Stimulated activated naive CD4-positive, alpha-beta T cell treated with Interleukin-2 at 50 U/mL for 16 hours (primary cell): Measurements from ENCODE around the gene NKX1-2.
"Not testable (repeated sequence)": the region's sequence is repeated elsewhere in the genome, so short reads cannot be mapped to it uniquely, and the experiment has no call there.

Experiments used
- DNase-seq: peaks from one replicate; lab custom pipeline; 2025; lab: John Stamatoyannopoulos, UW

The NKX1-2 gene

GRCh38 chr10:124451276-124451675, 1.4 kb upstream of the NKX1-2 start:
- no peak for DNase-seq

DNA sequence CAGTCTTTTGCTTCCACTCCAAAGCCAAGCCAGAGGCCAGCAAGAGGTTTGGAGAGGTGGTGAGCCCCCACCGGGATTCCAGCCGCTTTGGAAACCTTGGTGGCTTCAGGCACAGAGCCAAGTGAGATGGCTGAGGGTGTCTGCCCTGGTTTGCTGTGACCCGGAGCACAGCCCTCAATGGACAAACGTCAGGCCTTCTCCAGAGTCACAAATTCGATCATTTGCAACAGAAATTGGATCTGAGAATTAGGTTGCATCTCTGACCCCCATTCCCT, 885 bp upstream of the NKX1-2 start:
- DNase-seq: no peak

DNA sequence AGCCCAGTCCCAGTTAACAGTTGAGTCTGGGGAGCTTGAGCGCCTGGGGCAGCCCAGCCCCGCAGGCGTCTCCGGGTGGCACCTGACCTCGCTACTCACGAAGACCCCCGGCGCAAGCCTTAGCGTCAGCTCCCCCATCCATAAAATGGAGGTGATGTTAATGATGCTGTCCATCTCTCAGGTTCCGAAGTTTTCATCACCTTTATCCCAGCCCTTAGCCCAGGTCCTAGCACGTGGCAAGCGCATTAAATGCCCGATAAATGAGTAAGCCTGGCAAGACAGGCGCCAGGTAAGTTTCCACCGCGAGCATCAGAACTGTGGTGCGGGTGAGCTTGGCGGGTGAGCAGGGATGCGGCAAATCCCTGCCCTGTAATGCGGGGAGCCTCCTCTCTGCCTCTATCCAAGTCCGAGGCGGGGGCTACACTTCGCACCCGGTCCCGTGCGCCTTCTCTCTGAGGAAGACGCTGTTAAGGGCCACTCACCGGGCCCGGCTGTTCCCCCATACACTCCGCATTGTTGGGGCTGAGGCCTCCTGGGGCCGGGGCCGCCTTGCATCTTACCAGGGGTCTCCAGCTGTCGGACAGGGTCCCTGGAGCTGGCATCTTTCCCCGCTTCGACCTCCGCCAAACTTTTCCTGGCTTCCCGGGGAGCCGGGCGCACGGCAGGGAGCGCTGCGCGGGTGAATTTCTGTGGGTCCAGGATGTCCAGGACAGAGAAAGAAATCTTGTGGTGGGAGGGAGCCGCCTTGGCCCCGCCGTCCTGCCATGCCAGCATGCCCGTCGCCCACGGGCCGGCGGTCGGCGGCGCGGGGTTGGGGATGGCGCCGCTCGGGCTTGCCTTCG, 444 bp downstream of the NKX1-2 start:
- DNase-seq: no peak

- DNase-seq: no peak
These were observed 1.1 kb downstream of the NKX1-2 start for GRCh38 chr10:124448696-124449169.

DNA sequence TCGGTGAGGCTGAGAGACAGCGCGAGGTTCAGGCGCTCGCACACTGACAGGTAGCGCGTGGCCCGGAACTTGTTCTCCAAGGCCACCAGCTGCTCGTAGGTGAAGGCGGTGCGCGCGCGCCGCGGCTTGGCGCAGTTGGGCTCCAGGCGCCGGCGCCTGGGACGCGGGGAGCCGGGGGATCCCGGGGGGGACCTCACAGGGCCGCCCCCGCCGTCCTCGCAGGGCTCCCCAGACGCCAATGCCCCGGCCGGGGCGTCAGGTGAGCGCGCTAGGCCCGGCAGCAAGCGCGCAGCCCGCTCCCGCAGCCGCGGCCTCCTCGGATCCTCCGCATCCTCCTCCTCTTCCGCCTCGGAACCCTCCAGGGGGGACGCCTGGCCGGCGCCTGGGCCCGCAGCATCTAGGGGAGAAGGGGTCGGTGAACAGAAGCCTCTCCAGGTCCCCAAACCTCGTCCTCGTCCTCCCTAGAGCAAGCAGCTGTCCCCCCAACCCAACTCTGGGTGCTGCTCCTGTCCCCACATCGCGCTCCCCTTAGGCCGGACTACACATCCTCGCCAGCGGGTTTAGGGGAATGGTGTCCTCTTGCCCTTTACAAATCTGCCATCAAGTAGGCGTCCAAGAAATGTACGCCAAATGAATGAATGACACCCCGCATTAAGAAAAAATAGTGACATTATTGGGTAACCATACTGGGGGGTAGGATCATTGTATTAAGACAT, 1.9 kb downstream of the NKX1-2 start:
- DNase-seq: no peak

DNA sequence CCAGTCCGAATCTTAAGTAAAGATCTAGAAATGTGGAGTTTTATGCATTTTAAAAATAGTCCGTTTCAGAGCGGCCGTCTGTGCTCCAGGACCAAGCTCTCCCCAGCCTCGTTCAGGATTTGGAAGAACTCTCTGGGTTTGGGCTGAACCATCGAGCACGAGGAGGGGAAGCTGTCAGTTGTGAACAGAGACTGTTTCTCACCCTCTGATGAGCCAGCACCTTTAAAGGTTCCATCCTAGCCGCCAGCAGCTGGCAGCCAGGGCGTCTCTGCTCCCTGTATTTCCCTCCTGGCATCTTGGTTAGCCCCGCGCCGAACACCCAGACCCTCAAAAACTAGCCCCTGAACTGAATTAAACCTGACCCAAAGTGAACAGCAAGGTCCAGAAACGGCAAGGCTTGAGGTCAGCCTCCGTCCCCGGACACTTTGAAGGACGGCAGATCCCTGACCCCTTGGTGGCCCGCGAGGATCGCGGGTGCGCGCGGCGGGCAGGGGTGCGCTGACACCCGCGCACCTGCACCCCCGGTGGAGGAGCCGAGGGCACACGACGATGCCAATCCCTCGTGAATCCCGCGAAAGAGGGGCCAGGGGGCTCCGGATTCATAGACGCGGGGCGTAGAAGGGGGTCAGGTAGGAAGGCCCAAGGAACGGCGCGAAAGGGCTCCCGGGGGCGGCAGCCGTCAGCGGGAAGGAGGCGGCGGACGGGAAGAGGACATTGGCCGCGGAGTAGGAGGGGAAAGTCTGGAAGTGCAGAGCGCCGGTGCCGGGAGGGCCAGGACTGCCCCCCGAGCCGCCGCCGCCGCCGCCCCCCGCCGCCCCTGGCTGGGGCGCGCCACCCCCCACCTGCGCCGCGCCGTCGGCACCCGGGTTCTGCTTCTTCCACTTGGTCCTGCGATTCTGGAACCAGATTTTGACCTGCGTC, 2.7 kb downstream of the NKX1-2 start:
- DNase-seq: no peak

- not testable (repeated sequence) for DNase-seq
These were observed 8.1 kb downstream of the NKX1-2 start for GRCh38 chr10:124441694-124442093.

DNA sequence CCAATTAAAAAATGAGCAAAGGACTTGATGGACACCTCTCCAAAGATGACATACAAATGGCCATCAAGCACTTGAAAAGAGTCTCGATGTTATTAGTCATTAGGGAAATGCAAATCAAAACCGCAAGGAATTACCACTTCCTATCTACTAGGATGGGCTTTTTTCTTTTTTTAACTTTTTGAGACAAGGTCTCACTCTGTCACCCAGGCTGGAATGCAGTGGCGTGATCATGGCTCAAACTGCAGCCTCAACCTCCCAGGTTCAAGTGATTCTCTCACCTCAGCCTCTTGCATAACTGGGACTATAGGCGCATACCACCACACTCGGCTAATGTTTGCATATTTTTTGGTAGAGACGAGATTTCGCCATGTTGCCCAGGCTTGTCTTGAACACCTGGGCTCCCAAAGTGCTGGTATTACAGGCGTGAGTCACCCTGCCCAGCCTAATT, 13.6 kb downstream of the NKX1-2 start:
- DNase-seq: no peak

DNA sequence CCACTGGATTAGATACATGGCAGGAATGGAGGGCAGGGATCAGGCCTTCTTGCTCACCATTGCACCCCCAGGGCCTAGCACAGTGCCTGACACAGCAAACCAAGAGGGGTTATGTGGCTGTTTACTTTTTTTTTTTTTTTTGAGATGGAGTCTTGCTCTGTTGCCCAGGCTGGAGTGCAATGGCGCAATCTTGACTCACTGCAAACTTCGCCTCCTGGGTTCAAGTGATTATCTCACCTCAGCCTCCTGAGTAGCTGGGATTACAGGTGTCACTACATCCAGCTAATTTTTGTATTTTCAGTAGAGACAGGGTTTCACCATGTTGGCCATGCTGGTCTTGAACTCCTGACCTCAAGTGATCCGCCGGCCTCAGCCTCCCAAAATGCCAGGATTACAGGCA, 14.2 kb downstream of the NKX1-2 start:
- DNase-seq: not testable (repeated sequence)

- DNase-seq: no peak
These were observed 16.4 kb downstream of the NKX1-2 start for GRCh38 chr10:124433461-124433860.

GRCh38 chr10:124430077-124430476, 19.8 kb downstream of the NKX1-2 start:
- no peak for DNase-seq

- no peak for DNase-seq
These were observed 20.3 kb downstream of the NKX1-2 start for GRCh38 chr10:124429576-124429975.

GRCh38 chr10:124428207-124428777, 21.5 kb downstream of the NKX1-2 start:
- DNase-seq: no peak

DNA sequence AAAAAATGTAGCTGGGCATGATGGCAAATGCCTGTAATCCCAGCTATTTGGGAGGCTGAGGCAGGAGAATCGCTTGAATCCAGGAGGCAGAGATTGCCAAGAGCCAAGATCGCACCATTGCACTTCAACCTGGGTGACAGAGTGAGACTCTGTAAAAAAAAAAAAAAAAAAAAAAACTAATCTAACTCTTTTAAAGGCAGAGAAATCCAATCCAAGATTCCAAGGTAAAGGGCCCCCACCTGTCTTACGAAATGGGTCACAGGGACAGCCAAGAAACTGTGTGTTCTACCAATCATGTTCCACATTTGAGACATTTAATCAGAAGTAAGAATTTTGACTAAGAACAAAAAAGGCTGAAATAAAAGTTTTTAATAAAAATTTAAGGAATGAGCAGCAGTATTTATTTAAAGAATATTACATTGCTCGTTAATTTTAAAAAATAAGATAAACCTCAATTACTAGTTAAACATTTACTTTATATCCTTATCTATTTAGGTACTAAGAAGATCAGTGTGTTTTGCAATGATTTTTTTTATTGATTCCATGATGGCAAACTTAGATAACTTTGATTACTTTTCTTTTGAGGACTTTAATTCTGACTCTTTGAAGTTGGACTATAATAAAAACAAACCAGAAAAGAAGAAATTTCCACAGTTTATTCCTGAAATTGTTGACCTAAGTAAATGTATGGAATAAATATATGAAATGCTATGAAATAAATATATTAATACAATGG, 24.4 kb downstream of the NKX1-2 start:
- DNase-seq: no peak

DNA sequence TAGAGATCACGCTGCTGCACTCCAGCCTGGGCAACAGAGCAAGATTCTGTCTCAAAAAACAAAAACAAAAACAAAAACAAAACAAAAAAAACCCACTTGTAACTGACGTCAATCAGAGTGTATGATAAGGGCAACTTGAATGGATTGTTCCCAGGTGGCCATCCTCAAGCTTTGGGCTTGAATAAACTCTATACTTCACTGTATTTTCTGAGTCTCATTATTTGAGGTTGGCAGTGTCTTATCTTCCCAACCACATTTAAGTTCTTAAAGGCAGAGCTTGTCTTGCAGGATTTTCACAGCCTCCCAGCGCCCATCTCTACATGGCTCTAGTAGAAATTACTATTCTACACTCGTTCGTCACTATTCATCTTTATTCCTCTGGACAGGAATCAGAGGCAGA, 26.0 kb downstream of the NKX1-2 start:
- DNase-seq: no peak

GRCh38 chr10:124422742-124423141, 27.1 kb downstream of the NKX1-2 start:
- DNase-seq: no peak

- no peak for DNase-seq
These were observed 29.6 kb downstream of the NKX1-2 start for GRCh38 chr10:124420254-124420653.

- no peak for DNase-seq
These were observed 30.2 kb downstream of the NKX1-2 start for GRCh38 chr10:124419635-124420034.

DNA sequence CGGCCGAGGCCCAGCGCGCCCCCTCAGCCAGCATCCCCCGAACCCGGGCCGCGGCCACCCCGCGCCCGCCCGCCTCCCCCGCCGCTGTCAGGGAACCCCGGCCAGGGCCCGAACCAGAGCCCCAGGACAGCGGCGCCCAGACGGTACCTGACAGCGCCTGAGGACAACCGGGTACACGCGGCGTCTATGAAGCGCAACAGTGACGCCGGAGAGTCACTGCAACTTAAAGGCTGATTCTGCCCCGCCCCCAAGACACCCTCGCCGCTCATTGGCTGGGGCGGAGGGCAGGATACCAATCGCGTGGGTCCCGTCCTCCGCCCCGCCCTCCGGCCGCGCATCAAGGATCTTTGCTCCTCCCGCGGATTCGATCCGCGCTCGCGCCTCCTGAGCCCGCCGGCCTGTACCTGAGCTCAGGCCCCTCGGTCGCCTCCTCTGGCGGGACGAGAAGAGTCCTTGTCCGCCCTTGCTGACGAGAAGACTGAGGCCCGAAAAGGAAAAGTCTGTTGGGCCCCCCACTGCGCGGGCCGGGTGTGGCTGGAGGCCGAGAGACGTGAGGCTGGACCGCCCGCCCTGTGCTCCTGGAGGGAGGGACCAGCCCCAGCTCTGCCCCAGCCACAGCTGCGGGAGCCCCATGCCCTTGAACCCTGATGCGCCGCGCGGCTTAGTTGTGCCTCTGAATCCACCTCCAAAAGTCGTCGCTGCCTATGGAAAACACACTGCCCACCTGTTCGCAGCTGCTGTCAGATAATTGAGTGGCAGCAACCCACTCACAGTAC, 30.9 kb downstream of the NKX1-2 start, which contains the start of gene OAT:
Gene OAT (minus strand): TSS at position 198 of the 776 bp plus-strand sequence. CDS start 6,752 bp downstream, outside the sequence.
- DNase-seq: peak; percentile 97
